ENCODE results near the gene SHROOM2.

SHROOM2 gene

DNA sequence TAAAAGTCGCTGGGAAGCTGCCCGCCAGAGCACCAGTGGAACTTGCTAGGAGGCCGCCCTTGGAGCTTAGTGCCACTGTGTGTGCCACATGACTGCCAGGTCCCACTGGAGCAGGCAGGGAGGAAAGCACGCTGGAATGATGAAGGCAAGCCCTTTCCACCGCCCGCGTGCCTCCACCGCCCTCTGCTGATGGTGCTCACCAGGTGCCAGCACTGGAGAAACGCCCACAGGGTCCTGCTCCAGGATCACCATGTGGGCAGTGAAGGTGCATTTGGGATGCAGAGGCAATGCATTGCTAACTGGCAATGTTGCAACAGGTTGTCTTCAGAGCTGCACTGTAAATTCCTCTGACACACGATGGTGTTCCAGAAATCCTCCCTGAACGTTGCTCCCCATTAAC lies 76.3 kb downstream of the SHROOM2 start:
- in situ Hi-C loops (cut with MboI; ENCODE audit: low sequenced_read_pairs): no loop called here

DNA sequence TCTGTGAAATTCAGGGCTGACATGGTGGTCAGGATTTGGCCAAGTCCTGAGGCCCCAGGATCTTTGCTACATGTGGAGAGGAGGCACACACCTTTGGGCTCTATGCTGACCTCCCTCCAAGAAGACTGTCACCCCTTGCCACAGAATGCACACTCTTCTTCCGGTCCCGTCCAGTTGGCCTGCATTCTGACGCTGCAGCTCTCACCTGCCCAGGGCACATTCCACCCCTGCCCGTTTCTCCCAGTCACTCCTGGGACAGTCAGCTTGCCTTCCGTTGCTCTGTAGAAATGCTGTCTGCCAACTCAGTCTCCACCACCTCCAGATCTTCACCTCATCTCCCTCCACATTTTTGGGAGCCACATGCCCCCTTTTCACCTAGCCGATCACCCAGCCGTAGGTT lies 76.7 kb downstream of the SHROOM2 start:
- in situ Hi-C loops (cut with MboI; ENCODE audit: low sequenced_read_pairs): no loop called here

DNA sequence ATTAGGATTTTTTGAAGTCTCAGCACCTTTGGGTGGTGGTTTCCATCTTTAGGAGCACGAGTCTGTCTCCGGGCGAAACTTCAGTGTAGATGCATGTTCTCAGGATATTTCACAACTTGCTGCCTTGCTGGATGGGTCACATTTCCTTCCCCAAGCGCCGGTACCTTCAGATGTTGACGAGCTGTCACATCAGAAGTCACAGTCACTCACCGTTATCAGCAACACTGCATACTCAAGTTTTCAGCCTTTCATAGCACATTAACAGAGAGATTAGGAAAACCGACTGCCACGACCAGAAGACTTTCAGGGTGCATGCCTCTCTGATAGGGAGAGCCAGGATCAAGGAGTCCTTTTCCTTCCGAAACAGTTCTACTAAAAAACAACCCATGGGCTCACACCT lies 77.8 kb downstream of the SHROOM2 start:
- in situ Hi-C loops (cut with MboI; ENCODE audit: low sequenced_read_pairs): no loop called here

DNA sequence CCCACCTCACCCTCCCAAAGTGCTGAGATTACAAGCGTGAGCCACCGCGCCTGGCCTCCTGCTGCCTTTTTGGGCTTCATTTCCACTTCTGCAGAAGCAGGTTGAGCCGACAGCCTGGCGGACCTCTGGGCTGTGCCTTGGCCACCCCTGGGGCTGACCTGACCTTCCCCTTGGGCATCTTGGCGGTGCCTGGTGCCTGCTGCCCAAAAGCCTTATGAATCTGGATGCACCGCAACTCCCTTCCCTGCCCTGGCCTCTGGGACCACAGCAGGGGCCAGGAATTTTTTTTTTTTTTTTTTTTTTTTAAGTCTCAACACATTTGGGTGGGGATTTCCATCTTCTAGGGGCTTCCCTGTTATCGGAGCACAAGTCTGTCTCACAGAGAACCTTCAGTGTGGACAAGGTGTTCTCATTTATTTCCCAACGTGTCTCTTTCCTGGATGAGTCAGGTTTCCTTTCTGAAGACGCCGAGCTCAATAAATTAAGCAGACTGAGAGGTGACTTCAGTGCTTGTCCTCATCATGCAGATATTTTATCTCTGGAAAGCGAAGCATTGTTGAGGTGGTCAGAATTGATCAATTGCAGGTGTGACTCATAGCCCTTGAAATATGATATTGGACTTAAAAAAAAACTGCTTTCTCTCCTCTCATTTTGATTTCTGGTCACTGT lies 79.7 kb downstream of the SHROOM2 start:
- in situ Hi-C loops (cut with MboI; ENCODE audit: low sequenced_read_pairs): no loop called here

DNA sequence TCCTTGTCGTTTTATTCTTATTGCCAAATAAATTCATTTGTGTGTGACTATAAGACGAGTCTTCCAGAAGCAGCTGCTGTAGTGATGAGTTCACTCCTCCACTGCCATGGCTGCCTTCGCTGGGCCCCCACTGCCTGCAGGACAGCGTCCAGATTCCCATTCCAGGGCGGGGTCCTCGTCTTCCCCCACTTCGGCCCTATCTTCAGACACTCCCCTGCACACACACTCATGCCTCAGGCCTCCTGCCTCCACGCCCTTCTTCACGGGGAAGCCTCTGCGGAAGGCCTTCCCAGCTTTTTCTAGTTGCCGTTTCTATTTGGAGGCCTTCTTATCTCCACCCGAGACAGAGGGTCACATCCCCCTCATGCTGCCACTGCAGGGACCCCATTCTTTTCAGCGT lies 80.4 kb downstream of the SHROOM2 start:
- in situ Hi-C loops (cut with MboI; ENCODE audit: low sequenced_read_pairs): no loop called here

DNA sequence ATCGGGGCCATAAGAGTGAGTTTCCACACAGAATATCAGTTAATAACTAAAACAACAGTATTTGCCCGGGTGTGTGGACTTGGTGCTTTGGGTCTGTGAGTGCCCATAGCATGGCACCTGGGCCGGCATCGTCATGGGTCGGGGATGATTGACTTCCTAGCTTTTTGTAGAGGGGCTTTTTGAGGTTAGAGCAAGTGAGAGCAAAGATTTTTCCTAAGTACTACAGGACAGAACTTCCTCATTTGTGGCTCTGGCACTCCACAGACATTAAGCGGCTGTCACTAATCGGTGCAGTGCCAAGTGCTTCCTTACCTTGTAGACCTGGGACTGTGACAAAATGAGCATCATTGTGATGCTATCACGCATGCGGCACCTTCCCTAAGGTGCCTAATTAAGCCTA lies 81.0 kb downstream of the SHROOM2 start:
- in situ Hi-C loops (cut with MboI; ENCODE audit: low sequenced_read_pairs): no loop called here

DNA sequence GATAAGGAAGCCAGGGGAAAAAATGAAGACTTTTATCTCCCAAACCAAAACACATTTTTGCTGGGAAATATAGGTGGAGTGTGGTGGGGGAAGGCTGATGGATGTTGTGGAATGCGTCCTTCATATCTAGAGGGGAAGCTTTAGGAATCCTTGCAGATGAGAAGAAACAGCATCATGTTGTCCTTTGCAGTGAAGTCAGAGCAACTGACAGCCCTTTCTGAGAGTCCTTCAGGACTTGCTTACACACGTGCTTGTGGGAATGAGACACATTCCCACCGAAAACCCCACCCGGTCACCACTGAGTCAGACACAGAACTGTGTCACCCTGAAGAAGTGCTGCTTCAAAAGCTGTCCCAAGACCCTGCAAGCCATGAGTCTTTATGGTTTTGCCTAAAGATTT lies 81.5 kb downstream of the SHROOM2 start:
- in situ Hi-C loops (cut with MboI; ENCODE audit: low sequenced_read_pairs): no loop called here

DNA sequence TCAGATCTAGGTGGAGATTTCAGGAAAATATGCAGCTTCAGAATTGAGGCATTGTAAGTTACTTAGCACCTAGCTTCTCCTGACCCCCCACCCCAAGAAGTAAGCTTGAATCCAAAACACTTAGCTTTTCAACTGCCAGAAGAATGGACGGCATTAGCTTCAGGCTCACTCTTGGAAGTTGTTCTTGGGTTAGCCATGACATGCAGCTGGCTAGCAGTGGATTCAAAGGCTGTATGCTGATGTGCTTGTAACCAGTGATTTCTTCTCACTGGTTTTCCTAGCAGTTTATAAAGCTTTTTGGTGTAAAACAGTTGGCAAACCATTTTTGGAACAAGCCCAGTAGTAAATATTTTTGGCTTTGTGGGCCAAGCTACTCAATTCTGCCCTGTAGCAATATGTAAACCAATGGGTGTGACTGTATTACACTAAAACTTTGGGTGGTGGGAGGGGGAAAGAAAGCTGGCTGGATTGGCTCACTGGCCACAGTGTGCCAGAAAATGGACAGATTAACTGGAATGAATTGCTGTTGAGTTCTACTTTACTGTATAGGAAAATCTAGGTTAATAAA lies 85.6 kb downstream of the SHROOM2 start:
- in situ Hi-C loops (cut with MboI; ENCODE audit: low sequenced_read_pairs): no loop called here

DNA sequence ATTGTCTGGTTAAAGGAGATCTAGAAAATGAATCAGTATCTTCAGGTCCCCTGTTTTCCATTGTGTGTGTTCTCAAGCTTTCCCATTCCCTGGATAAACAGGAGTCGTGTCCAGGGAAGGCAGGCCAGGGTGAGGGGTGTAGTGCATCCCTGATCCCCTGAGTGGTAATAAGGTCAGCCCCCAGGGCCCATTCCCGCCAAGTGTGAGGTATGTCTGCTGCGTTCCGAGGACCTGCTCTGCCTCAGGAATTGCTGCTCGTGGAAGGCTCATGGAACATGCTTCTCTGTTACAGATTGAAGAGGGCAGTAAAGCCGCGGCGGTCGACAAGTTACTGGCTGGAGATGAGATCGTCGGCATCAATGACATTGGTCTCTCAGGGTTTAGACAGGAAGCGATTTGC lies 87.1 kb downstream of the SHROOM2 start:
- in situ Hi-C loops (cut with MboI; ENCODE audit: low sequenced_read_pairs): no loop called here

DNA sequence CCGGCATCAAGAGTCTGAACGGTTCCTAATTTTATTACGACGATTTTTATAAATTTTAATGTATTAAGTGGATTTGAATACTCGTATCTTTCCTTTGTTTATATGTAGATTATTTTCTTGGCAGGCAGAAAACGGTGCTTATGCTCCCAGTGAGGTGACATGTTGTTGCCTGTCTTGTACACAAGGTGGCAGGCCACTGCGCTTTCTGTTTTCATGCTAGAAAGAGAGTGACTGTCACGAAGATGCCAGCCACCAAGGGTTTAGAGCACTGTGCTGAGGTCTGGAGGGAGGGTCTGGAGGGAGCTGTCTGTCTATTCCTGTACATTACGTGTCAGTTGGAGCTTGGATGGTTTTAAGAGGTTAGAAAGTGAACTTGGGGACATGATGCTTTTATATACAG lies 87.7 kb downstream of the SHROOM2 start:
- in situ Hi-C loops (cut with MboI; ENCODE audit: low sequenced_read_pairs): no loop called here

DNA sequence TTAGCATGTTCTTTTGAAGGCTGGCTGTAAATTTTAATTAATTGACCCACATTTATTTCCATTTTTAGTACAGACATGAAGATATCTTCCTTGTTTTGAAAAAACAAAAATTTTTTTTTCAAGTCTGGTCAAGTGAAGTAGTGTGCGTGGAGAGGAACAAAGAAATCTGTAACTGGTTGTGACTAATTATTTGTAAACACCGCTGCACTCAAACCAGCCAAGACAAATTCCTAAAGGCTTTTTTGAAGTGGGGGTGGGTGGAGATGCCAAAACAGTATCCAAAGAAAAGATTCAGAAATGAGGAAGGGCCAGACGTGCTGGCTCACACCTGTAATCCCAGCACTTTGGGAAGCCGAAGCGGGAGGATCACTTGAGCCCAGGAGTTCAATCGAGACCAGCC lies 88.3 kb downstream of the SHROOM2 start:
- in situ Hi-C loops (cut with MboI; ENCODE audit: low sequenced_read_pairs): no loop called here

DNA sequence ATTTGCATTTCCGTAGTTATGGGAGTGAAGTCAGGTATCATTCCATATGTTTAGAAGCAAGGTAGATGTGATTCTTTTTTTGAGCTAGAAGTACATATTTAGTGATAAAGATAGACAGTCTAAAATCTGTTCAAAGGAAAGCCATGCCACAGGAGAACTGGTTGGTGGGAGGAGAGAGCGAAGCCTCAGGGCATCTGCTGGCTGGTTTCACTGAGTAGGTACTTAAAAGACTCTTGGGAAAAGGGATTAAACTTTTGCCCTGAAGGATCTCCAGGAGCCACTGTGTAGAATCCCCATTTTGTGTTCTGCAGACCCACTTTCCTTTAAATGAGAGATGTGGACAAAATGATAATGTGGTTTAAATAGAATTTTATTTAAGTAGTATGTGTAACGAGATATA lies 89.6 kb downstream of the SHROOM2 start:
- in situ Hi-C loops (cut with MboI; ENCODE audit: low sequenced_read_pairs): no loop called here

DNA sequence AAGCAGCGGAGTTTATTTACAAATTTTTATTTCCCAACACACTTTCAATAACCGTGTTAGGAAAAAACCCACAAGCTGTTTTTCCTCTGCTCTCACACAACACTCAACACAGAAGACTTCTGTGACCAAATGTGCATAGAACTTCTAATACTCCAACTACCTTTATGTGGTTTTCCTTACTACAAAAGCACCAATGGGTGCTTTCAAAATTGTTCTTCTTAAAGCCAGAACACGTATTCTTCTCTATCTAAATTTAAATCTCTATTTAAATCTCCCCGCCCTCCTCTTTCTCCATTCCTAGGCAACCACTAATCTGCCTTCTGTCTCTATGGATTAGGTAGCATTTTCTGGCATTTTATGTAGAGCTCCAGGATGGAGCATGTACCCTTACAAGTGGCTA lies 90.0 kb downstream of the SHROOM2 start:
- in situ Hi-C loops (cut with MboI; ENCODE audit: low sequenced_read_pairs): no loop called here

DNA sequence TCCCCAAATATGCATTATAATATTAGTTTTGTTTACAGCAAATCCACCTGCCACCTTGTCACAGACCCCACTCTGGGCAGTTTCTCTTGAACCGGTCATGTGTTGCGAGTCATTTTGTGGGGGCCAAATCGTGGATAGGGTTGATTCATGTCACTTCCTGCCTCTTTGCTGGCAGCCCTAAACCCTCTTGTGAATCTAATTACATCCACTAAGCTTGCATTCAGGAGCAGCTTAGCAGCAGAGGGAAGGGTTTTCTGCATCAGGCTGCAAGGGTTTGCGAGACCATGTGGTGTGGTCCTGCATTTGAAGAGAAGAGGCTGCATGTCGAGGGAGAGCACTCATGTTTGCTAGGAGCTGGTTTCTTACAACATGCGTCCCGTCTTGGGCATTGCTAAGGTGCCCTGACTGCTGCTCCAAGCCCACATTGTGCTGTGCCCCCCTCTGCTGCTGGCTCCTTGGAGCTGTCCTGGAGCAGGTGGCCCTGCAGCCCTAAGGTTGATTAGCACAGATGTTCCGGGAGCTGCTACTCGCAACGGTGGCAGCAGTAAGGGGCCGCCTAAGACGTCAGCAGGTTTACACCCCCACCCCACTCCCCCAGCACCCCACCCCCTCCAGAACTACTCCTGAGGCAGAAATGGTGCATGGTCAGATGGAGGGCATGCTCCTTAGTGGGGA lies 92.1 kb downstream of the SHROOM2 start:
- in situ Hi-C loops (cut with MboI; ENCODE audit: low sequenced_read_pairs): no loop called here

DNA sequence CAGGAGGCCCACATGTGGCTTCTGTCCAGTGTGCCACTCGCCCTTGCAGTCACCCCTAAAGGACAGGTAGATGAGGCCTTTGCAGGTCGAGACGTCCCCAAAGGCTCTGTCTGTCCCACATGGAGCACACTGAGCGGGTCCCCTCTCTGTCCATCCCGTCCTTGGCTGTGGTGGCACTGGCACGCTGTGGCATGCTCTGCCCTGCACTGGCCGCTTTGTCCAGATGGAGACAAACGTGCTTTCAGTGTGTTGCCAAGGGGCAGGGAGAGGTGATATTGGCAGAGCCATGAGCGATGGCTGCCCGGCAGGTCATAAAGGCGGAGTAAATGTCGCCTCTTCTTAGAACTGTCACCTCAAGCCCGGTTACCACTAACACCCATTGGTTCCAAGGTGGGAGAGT lies 94.0 kb downstream of the SHROOM2 start:
- in situ Hi-C loops (cut with MboI; ENCODE audit: low sequenced_read_pairs): no loop called here

DNA sequence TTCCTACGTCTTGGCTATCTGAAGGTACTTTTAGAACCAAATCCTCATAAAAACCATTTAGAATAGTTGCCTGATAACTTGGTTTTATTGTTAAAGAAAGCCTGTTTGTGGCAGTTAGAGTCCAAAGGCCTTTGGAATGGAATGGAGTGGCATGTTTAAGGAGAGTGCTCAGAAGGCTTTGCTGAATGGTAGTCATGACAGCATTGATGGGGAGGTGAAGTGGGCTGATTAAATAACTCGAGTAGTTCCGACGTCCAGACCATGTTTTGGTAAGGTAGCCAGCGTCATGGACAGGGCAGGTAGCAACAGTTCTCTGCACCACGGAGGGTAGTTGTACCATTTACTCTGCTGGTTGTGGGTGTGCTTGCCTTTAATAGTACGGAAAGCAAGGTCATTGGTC lies 94.6 kb downstream of the SHROOM2 start:
- in situ Hi-C loops (cut with MboI; ENCODE audit: low sequenced_read_pairs): no loop called here

DNA sequence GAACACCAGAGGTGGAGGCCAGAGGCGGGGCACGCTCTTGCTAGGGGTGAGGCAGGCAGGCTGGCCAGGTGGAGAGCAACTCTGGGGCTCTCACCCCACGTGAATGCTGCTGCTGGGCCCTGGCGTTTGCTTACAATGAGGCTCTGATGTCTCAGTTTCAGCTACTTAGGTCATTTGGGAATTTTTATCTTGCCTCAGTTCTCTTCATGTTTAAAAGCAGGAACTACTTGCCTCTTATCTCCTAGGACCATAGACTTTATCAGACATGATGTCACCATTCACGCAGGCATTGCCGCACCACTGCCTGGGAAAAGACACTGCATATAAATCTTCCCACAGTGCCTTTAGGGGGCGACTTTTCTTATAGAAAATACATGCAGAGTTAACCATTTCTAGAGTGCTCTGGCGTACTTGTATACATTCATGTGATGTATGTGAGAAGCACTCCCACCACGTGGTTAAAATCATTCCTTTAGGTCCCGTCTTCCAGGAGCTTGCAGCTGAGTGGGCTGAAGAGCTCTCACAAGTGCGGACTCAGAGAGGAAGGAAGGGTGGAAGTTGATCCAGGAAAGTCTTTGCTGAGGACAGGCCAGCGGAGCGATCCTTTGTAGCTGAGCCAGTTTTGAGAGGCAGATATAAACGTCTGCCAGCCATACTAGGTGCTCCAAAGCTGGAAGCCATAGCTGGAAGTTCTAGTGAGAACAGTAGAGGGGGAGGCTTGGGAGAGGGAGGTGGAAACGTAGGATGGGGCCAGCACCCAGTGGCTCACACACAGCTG lies 96.6 kb downstream of the SHROOM2 start:
- in situ Hi-C loops (cut with MboI; ENCODE audit: low sequenced_read_pairs): no loop called here

DNA sequence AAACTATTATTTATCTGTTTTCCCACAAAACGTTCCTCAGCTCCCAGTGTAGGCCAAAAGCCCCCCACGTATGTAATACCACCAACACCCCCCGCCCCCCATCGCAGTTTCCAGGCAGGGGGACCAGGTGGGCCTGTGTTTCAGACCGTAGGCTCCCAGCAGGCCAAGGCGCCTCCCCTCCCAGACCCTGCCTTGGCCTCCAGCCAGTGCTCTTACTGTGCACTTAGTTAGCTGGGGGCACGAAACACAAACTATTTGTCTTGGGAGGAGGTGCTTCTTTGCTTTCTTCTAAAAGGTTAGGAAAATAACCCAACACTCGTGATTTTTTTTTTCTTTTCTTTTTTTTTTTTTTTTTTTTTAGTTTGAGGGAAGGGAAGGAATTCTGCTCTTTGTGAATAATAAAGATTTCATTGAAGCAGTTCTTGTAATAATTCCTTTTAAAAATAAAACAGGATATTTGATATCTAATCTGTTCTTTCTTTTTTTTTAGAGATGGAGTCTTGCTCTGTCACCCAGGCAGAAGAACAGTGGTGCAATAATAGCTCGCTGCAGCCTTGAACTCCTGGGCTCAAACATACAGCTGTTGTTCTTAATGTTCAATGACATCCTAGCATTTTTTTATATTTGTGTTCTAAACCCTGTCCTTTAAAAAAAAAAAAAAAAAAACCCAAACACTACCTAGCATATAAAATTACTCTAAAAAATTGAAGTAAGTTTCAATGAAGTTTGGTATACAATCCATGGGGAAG lies 98.0 kb downstream of the SHROOM2 start:
- in situ Hi-C loops (cut with MboI; ENCODE audit: low sequenced_read_pairs): no loop called here

DNA sequence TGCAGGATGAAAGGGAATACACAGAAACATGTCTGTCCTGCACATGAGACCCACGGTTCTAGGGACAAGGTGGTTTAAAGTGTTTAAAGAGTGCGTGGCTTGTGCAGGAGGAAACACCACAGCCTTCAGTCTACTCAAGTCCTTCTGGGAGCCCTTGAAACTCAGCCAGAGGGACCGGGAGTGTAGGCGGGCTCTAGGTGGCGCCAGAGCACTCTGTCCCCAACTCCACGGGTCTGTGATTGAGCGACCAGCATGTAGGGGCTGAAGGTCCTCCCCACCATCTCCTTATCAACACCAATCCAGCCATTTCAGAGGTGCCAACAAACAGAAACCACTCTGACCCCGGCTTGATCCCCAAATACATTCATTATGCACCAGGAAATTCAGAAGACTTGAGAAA lies 98.9 kb downstream of the SHROOM2 start:
- in situ Hi-C loops (cut with MboI; ENCODE audit: low sequenced_read_pairs): no loop called here

DNA sequence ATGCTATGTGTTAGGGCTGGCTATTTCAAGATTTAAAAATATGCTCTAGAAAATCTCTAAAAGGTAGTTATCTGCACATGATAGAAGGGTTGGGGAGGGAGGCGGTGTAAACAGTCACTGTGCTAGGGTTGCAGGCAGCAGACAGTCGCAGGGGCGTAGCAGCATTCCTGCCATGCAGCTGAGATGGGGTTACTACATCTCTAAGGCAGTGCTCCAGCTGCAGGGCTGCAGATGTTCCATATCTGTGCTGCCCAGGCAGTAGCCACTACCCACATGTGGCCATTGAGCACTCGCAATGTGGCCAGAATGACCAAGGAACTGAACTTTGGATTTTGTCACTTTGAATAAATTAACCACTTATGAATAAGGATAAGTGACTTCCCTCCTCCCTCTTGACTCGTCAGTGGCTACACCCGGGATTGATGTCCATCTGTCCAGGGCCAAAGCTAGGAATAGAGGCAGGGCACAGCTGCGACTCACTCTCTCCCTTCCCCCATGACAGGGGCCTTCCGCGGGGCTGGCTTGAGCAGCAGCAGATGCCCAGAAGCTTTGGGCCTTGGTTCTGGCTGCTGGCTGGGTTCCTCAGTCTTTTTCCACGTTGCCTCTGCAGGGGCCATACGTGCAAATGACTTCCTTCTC lies 101.5 kb downstream of the SHROOM2 start:
- in situ Hi-C loops (cut with MboI; ENCODE audit: low sequenced_read_pairs): no loop called here

Data from hTERT RPE-1 (cell line).